SU-DHL-6 (cell line): Measurements from ENCODE around the gene ARHGAP44.

Experiments used
- H2AFZ ChIP-seq: fragments of 200-600 bp; sonication (generic); 2 replicates; pipeline ENCODE4 v1.6.1; 2014; ENCODE audit warnings: low read depth, mild to moderate bottlenecking, moderate library complexity, mixed read lengths, antibody characterized with exemption, low read length; ENCODE audit not compliant: severe bottlenecking
- H3F3A ChIP-seq: fragments of 200-600 bp; shearing (Covaris generic); 2 replicates; pipeline ENCODE4 v1.6.0; 2016; ENCODE audit warnings: antibody characterized with exemption, mild to moderate bottlenecking; ENCODE audit not compliant: insufficient read depth
- H3K27ac ChIP-seq: fragments of 200-600 bp; sonication (generic); 2 replicates; pipeline ENCODE4 v1.5.1; 2016; ENCODE audit warnings: low read depth, mild to moderate bottlenecking, low read length, moderate library complexity, mixed read lengths
- H3K27me3 ChIP-seq: fragments of 200-600 bp; sonication (generic), shearing (Covaris generic); 2 replicates; pipeline ENCODE4 v1.6.0; 2014; ENCODE audit warnings: mild to moderate bottlenecking, low read length
- H3K36me3 ChIP-seq: fragments of 200-600 bp; sonication (generic); 2 replicates; pipeline ENCODE4 v1.6.1; 2014; ENCODE audit warnings: mild to moderate bottlenecking, low read length, mixed read lengths
- H3K4me2 ChIP-seq: fragments of 300-600, 200-600 bp; shearing (Covaris generic), sonication (generic); 2 replicates; pipeline ENCODE4 v1.6.0; 2014; ENCODE audit warnings: low read length, low read depth, mild to moderate bottlenecking; ENCODE audit not compliant: poor library complexity, severe bottlenecking
- H3K4me3 ChIP-seq: fragments of 200-600 bp; sonication (generic); 2 replicates; pipeline ENCODE4 v1.5.1; 2014; ENCODE audit warnings: antibody characterized with exemption, low read length, mild to moderate bottlenecking, mixed read lengths; ENCODE audit not compliant: insufficient read depth, poor library complexity, severe bottlenecking
- H3K79me2 ChIP-seq: fragments of 200-600 bp; sonication (generic); 2 replicates; pipeline ENCODE4 v1.6.1; 2014; ENCODE audit warnings: mild to moderate bottlenecking, low read length, moderate library complexity; ENCODE audit not compliant: insufficient read depth
- H3K9ac ChIP-seq: fragments of 200-600 bp; sonication (generic); 2 replicates; pipeline ENCODE4 v1.7.0; 2014; ENCODE audit warnings: mild to moderate bottlenecking, low read length
- H3K9me2 ChIP-seq: fragments of 200-600 bp; sonication (generic); replicated peaks from 2 replicates; pipeline ENCODE4 v1.6.1; 2014; ENCODE audit warnings: low read length; ENCODE audit not compliant: insufficient read depth
- H3K9me3 ChIP-seq: fragments of 200-600 bp; sonication (generic); 2 replicates; pipeline ENCODE4 v1.6.1; 2014; ENCODE audit warnings: low read length, mixed read lengths; ENCODE audit not compliant: insufficient read depth
- H4K20me1 ChIP-seq: fragments of 200-600 bp; sonication (generic); 2 replicates; pipeline ENCODE4 v1.6.1; 2014; ENCODE audit warnings: low read depth, mild to moderate bottlenecking, antibody characterized with exemption, low read length, moderate library complexity, mixed read lengths
- CTCF ChIP-seq: fragments of 200-600 bp; sonication (generic); IDR thresholded peaks from one replicate; pipeline ENCODE4 v1.5.1; 2017; ENCODE audit warnings: antibody characterized with exemption, mild to moderate bottlenecking, low read length, moderate library complexity; ENCODE audit not compliant: insufficient read depth, poor library complexity, severe bottlenecking
- EZH2phosphoT487 ChIP-seq: fragments of 200-600 bp; sonication (generic), shearing (Covaris generic); conservative IDR thresholded peaks from 2 replicates; pipeline ENCODE4 v1.6.1; 2018; ENCODE audit warnings: mild to moderate bottlenecking, antibody characterized with exemption, low read length, moderate library complexity, mixed read lengths

The ARHGAP44 gene

GRCh38 chr17:12883472-12883871 is 94.2 kb downstream of the ARHGAP44 start:
- H3K4me3 ChIP-seq = no peak overlapping the region
- TF ChIP-seq CTCF (no peak), EZH2phosphoT487 (no peak)
- 0 out of 2 replicates have a peak, but pooled peaks cover 4% of the 10 kb centered on the region for H4K20me1 ChIP-seq
- no peak overlapping the region for H3K27ac ChIP-seq
- no peaks in the 10 kb centered on the region for H3K9me2 ChIP-seq
- no peaks in the 10 kb centered on the region for H3F3A ChIP-seq
- H3K36me3 ChIP-seq = peaks cover 6% of the 10 kb centered on the region; the same call in 1 of the 2 replicates
- H3K79me2 ChIP-seq = no peaks in the 10 kb centered on the region
- H3K27me3 ChIP-seq = no peaks in the 10 kb centered on the region
- no peak overlapping the region for H2AFZ ChIP-seq
- H3K4me2 ChIP-seq = no peak overlapping the region
- no peaks in the 10 kb centered on the region for H3K9me3 ChIP-seq
- no peak overlapping the region for H3K9ac ChIP-seq

GRCh38 chr17:12887088-12887487 is 97.8 kb downstream of the ARHGAP44 start:
- no peak for TF ChIP-seq EZH2phosphoT487
- no peak for TF ChIP-seq CTCF
- H3K4me2 ChIP-seq = no peak overlapping the region
- no peak overlapping the region for H3K27ac ChIP-seq
- H3K9ac ChIP-seq = no peak overlapping the region
- H3F3A ChIP-seq = no peaks in the 10 kb centered on the region
- no peak overlapping the region for H3K4me3 ChIP-seq
- H3K36me3 ChIP-seq = peaks cover 6% of the 10 kb centered on the region; the same call in 1 of the 2 replicates
- no peak overlapping the region for H2AFZ ChIP-seq
- H3K9me3 ChIP-seq = 0 out of 2 replicates have a peak, but pooled peaks cover 2% of the 10 kb centered on the region
- no peaks in the 10 kb centered on the region for H3K79me2 ChIP-seq
- no peaks in the 10 kb centered on the region for H3K27me3 ChIP-seq
- H4K20me1 ChIP-seq = 0 out of 2 replicates have a peak, but pooled peaks cover 3% of the 10 kb centered on the region
- no peaks in the 10 kb centered on the region for H3K9me2 ChIP-seq

- Histone ChIP-seq H3K4me3 (no peak overlapping the region), H3K4me2 (no peak overlapping the region), H3K27me3 (no peaks in the 10 kb centered on the region), H3K27ac (no peak overlapping the region), H3K79me2 (no peaks in the 10 kb centered on the region), H3K9ac (no peak overlapping the region), H3F3A (no peaks in the 10 kb centered on the region), H4K20me1 (no peaks in the 10 kb centered on the region), H3K36me3 (no peaks in the 10 kb centered on the region), H3K9me3 (0 out of 2 replicates have a peak, but pooled peaks cover 4% of the 10 kb centered on the region), H3K9me2 (no peaks in the 10 kb centered on the region), H2AFZ (no peak overlapping the region)
- TF ChIP-seq CTCF (no peak), EZH2phosphoT487 (no peak)
Observed at GRCh38 chr17:12896180-12896785, 107.0 kb downstream of the ARHGAP44 start.
